ENCODE data around the gene TECPR1. TPM values are rescaled to one million over a fixed set of nuclear protein-coding genes. Genes with fewer than 3 reads are reported as not detected.

TECPR1 gene
- total RNA-seq, 1 donor from 2014 or later: 50.1 TPM

DNA sequence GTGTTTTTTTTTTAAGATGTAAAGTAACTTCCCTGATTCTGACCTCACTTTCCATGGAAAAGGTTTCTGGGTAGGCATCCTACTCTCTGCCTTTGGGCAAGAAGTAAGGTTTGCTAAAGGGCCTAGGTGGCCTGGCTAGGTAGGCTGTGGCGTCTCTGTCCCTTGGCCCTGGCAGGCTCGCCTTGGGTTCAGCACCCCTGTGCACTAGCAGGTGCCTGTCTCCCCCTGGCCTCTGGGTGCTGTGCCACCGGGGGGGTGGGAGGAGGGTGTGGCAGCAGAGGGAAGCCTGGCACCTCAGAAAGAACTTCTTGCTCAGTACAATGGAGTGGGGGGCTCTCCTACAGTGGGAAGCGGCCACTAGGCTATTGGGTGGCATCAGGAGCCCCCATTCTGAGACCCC, 14.0 kb downstream of the TECPR1 start:
- Histone ChIP-seq H3K27ac (no peak overlapping the region), H3K4me1 (peaks cover 4% of the 10 kb centered on the region), H3K36me3 (peaks cover 60% of the 10 kb centered on the region), H3K4me3 (no peak overlapping the region), H3K9me3 (no peaks in the 10 kb centered on the region), H3K27me3 (ENCODE audit: low read depth) (no peaks in the 10 kb centered on the region)
- DNase-seq (no peak), ATAC-seq (no peak)
- intact Hi-C loops (cut with DNase I): no loop called here
- TF ChIP-seq, protein P1, sequence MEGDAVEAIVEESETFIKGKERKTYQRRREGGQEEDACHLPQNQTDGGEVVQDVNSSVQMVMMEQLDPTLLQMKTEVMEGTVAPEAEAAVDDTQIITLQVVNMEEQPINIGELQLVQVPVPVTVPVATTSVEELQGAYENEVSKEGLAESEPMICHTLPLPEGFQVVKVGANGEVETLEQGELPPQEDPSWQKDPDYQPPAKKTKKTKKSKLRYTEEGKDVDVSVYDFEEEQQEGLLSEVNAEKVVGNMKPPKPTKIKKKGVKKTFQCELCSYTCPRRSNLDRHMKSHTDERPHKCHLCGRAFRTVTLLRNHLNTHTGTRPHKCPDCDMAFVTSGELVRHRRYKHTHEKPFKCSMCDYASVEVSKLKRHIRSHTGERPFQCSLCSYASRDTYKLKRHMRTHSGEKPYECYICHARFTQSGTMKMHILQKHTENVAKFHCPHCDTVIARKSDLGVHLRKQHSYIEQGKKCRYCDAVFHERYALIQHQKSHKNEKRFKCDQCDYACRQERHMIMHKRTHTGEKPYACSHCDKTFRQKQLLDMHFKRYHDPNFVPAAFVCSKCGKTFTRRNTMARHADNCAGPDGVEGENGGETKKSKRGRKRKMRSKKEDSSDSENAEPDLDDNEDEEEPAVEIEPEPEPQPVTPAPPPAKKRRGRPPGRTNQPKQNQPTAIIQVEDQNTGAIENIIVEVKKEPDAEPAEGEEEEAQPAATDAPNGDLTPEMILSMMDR (IDR thresholded peaks at IDR 0.05): no peak

DNA sequence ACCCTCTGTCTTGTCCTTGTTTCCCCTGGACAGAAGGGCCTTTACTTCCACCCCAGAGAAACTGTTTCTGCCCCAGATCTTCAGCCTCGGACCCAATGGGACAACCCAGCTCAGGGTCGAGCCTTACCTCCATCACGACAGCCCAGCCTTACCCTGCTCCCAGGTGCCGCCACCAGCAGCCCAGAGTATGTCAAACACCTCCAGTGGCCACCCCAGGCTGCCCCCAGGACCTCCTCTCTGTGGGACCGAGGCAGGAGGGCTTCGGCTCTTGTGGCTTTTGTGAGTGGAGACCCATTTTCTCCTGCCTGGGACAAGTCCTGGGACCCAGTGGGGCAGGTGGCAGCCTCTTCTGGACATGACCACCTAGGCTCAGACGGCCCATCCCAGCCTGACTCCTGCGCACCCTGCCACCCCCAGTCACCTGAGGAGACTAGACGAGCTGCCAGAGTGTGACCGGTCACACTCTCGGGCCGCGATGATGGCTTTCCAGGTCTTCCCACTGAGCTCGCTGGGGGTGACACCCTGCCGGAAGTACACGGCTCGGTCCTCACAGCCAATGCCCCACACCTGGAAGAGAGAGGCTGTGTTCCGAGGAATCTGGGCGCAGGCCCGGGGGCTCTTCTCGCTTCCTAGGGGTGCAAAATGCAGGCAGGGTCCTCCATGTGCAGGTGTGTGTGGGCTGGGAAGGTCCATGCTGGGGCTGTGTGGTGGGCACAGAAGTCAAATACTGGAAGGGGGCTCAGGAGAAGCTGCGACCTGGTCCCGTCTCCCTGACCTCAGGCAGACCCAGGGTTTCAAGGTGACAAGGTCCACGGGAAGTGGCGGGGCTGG, 15.5 kb downstream of the TECPR1 start:
- no peaks in the 10 kb centered on the region for H3K27me3 ChIP-seq (ENCODE audit: low read depth)
- H3K36me3 ChIP-seq: peaks cover 74% of the 10 kb centered on the region
- H3K4me1 ChIP-seq: peaks cover 1% of the 10 kb centered on the region
- no peaks in the 10 kb centered on the region for H3K9me3 ChIP-seq
- DNase-seq (no peak), ATAC-seq (no peak)
- intact Hi-C loops (cut with DNase I): no loop called here
- no peak overlapping the region for H3K27ac ChIP-seq
- TF ChIP-seq, protein P1 (IDR thresholded peaks at IDR 0.05): no peak
- no peak overlapping the region for H3K4me3 ChIP-seq

DNA sequence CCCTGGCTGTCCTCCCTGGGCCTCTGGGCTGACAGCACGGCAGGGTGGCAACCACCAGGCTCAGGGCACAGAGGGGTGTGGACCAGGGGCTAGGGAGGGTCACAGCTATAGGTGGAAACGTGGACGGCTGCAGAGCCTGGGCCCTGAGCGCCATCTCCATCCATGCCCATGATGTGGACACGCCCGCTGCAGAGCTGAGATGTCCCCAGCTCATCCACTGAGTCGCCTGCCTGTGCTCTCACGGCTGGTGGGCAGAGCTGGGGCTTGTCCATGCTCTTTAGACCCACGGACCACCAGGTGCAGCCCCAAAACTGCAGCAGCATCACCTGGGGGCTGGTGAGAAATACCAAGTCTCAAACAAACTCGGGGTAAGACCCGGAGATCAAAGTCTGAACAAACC, 16.1 kb downstream of the TECPR1 start:
- Histone ChIP-seq H3K4me1 (no peaks in the 10 kb centered on the region), H3K4me3 (no peak overlapping the region), H3K27ac (no peak overlapping the region), H3K9me3 (no peaks in the 10 kb centered on the region), H3K36me3 (peaks cover 74% of the 10 kb centered on the region), H3K27me3 (ENCODE audit: low read depth) (no peaks in the 10 kb centered on the region)
- intact Hi-C loops (cut with DNase I): no loop called here
- no peak for DNase-seq
- TF ChIP-seq, protein P1 (IDR thresholded peaks at IDR 0.05): no peak
- ATAC-seq: no peak

DNA sequence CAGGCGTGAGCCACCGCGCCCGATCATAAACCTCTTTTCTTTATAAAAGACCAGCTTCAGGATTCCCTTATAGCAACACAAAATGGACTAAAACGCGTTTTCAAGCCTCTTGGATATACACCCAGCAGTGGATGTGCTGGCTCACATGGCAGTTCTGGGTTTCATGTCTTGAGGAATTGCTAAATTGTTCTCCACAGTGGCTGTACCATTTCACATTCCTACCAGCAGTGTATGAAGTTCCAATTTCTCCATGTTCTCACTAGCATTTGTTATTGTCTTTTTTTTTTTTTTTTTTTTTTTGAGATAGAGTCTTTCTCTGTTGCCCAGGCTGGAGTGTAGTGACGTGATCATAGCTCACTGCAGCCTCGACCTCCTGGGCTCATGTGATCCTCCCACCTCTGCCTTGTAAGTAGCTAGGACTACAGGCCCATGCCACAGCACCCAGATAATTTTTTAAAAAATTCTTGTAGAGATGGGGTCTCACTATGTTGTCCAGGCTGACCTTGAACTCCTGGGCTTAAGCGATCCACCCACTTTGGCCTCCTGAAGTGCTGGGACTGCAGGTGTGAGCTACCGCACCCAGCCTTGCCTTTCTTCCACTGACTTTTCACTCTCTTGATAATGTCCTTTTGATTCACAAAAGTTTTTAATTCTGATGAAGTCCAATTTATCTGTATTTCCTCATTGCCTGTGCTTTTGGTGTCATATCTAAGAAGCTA, 17.4 kb downstream of the TECPR1 start:
- intact Hi-C loops (cut with DNase I): no loop called here
- TF ChIP-seq, protein P1 (IDR thresholded peaks at IDR 0.05): no peak
- Histone ChIP-seq H3K4me3 (no peak overlapping the region), H3K27ac (no peak overlapping the region), H3K9me3 (no peaks in the 10 kb centered on the region), H3K27me3 (ENCODE audit: low read depth) (no peaks in the 10 kb centered on the region), H3K36me3 (peaks cover 70% of the 10 kb centered on the region), H3K4me1 (no peaks in the 10 kb centered on the region)
- ATAC-seq (no peak), DNase-seq (no peak)

DNA sequence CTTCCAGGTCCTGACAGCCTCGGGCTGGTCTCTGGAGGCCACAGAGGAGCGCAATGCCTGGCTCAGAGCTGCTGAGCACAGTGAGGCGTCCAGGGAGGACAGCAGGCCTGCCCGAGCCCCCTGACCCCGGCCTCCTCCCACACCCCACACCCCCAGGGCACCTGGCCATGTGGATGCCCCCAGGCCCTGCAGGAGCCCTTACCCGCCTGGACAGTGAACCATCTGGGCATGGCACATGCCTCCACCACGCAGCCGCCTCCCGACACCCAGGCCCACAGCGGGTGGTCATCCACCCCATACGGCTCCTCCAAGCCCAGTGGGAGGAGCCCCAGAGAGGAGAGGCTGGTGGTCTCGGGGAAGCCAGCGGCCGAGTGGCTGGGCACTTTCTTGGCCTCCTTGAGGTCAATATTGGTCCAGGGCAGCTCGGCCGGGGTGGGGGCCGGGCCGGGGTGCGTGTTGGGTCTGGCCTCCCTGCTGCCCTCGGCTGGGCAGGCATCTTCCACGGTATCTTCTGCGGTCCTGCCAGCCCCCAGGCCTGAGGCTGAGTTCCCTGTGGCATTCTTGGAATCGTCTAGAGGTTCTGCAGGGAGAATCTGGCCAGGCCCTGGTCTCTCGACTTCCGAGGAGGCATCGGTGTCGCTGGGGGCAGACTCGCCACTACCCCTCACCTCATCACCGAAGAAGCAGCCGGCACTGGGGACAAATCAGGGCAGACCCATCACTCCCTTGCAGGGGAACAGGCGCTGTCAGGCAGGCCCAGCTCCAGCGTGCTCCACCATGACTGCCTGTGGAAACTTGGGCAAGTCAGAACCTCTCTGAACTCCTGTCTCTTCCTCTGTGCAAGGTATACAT, 18.6 kb downstream of the TECPR1 start:
- DNase-seq (no peak), ATAC-seq (peak in 1 of 2 donors; percentile 15)
- intact Hi-C loops (cut with DNase I): no loop called here
- no peaks in the 10 kb centered on the region for H3K9me3 ChIP-seq
- H3K27ac ChIP-seq: no peak overlapping the region
- no peaks in the 10 kb centered on the region for H3K4me1 ChIP-seq
- H3K36me3 ChIP-seq: peaks cover 70% of the 10 kb centered on the region
- no peak overlapping the region for H3K4me3 ChIP-seq
- H3K27me3 ChIP-seq (ENCODE audit: low read depth): no peaks in the 10 kb centered on the region
- TF ChIP-seq, protein P1 (IDR thresholded peaks at IDR 0.05): no peak
